Colon (tissue), 2 donors: ENCODE data around the gene KNOP1.

Experiments
- FAIRE-seq: peaks from 2 replicates; lab custom pipeline; 2012; peaks lifted over from hg19 to GRCh38; lab: Jason Lieb, UNC
- donor health status: control.
- donor health status: control.

The KNOP1 gene

DNA sequence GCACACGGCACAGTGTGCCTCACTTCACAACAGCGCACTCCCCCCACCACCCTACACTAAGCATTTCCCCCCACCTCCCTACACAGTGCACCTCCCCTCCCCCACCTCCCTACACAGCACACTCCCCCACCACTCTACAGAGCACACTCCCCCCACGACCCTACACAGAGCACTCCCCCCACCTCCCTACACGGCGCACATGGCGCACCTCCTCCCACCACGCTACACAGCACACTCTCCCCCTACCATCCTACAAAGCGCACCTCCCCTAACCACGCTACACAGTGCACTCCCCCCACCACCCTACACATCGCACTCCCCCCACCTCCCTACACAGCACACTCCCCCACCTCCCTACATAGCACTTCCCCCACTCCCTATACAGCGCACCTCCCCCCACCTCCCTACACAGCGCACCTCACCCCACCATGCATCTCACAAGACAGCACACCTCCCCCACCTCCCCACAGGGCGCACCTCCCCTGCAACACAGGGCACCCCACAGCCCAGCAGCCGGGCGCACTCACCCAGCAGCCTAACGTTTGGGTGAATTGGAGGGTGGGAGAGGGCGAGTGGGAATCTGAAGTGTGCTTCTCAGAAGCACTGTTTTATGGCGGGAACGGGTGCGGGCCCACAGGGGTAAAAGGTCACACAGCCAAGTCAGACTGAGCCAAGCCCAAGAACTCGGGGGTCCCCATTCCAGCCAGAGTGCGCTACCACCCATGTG lies 10.3 kb downstream of the KNOP1 start:
- FAIRE-seq: no peak

DNA sequence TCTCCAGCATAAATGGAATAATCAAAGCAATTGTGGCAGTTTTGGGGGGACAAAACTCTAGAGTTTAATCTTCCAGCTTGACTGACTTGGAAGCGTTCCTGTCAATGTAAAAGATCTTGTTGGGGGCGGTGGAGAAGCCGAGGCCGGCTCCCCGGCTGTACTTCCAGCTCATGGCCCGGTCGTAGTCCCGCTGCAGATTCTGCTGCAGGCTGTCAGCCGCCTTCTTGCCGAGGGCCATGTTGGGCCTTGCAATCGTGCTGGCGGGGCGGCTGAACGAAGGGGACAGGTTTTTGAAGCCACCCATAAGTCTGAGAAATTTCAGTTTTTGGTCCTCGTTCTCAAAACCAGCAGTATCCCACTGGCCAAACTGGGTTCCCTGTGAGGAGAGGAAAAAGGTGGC lies 11.2 kb downstream of the KNOP1 start:
- FAIRE-seq: no peak

DNA sequence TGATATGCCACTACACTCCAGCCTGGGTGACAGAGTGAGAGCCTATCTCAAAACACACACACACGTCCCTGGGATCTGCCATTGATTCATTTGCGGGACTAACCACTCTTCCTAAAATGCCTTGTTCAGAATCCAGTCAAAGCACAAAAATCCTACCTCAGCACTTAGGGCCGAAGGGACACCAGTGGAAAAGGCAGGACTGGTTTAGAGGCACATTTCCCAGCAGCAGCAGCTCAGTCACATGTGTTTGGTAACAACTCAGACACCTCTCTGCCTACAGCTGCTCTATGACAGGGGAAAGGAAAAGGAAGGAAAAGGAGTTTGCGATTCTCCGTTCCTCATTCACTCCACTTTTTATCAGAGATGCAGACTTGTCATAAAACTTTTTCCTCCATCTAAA lies 12.2 kb downstream of the KNOP1 start:
- no peak for FAIRE-seq

DNA sequence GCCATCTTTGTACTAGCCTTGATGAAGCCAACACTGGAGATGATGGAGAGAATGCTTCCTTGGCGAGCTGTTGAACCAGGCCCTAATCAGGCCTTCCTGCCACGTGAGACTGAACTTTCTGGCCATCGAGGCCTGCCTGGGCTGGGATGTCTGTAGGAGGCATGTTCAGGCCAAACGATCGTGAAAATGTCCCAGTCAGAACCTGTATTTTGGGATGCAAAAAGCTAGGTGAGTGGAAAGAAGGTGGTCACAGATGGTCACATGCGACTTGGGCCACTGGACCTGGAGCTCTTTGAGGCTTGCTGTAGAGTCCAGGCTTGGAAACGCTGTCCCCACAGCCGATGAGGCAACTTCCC lies 12.9 kb downstream of the KNOP1 start:
- FAIRE-seq: no peak

DNA sequence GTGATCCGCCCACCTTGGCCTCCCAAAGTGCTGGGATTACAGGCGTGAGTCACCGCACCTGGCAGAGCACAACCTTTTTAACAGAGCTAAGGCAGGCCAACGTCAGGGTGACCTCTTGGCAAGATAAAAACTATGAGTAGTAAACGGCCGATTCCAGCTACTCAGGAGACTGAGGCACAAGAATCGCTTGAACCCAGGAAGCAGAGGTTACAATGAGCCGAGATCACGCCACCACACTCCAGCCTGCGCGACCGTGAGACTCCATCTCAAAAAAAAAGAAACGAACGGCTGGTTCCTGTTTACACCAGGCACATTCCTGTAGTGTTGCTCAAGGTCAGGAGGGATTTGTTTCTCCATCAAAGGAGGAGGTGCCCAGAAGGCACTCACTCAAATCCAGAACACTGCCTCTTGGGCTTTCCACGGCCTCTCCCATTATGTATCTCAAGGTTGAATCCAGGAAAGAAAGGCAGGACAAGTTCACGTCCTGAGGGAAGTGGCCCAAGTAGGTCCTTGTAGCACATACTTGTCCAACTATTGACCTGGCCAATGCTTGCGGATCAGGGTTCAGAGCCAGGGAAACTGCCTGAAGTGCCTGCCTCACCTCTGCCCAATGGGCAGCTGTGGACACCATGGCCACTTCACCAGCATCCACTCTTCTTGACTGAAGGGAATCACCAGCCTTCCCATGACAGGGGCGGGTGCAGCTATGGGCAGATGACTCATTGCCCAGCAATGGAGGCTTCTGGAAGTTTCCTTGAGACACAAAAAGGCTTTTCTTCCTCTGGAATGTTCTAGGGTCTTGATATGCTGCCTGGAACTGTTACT lies 13.5 kb downstream of the KNOP1 start:
- FAIRE-seq: no peak

DNA sequence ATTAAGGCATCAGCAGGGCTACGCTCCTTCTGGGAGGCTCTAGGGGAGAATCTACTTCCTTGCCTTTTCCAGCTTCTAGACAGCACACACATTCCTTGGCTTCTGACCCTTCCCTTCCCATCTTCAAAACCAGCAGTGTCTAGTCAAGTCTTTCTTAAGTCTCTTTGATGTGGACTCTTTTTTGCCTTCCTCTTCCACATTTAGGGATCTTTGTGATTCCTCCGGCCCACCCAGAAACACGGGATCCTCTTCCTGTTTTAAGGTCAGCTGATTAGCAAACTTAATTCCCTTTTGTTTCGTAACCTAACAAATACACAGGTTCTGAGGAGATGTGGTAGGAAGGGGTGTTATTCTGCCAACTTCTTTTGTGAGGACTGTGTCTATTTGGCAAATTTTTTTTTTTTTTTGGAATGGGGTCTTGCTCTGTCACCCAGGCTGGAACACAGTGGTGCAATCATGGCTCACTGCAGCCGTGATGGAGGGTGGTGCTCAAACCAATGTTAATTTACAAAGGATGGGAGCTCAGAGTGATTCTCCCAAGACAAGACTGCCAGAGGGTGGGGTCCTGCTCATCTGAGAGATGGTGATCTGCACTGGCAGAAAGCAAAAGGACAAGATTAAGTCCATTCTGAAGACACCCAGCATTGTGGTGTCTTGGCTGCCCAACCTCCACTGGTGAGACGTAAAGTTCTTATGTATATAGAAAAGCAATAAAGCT lies 14.7 kb downstream of the KNOP1 start:
- no peak for FAIRE-seq

DNA sequence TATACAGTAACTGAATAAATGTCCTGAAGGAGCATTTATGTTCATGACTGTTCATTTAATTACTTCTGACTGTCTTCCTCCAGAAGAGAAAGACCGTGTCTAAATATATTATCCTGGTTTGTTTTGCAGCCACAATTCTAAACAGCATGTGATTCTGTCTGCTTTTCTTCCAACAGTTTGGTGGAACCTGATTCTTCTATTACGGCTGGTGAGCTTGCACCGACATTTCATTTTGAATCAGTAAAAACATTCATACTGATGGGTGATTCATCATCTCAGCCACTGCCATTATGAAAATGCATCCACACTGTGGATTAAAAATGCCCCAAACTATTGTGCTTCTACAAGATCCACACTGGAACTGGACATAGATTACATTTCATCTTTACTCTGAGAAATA lies 16.9 kb downstream of the KNOP1 start:
- FAIRE-seq: no peak

DNA sequence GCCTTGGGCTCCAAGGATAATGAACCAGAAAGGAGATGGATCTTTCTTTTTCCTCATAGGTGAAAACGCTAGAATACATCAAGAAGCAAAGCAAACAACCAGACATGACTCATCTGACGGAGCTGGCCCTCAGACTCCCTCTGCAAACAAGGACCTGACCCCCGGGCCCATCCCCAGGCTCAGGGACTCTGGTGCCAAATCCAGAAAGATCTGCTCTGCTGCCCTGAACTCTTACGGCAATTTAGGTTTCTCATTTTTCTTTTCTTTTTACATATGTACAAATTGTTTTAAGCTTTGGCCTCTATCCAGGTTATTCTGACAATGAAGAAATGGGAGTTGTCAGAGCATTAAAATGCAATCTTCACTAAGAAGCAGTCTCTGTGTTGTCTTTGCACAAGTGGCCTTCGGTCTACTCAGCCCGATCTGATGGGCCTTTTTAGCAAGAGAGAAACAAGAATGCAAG lies 17.7 kb downstream of the KNOP1 start:
- FAIRE-seq: no peak

DNA sequence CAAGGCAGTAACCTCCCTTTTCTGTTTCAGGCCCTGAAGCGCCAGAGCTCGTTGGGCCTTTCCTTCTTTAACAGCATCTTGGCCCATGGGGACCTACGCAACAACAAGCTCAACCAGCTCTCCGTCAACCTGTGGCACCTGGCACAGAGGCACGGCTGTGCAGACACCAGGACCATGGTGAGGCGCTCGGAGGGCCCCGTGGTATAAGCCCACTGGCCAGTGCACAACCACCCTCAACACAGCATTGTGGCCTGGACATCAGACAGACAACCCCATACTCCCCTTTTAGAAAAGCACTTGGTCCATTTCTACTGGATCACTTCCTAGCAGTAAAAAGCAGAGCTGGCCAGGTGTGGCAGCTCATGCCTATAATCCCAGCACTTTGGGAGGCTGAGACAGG lies 18.6 kb downstream of the KNOP1 start:
- no peak for FAIRE-seq

DNA sequence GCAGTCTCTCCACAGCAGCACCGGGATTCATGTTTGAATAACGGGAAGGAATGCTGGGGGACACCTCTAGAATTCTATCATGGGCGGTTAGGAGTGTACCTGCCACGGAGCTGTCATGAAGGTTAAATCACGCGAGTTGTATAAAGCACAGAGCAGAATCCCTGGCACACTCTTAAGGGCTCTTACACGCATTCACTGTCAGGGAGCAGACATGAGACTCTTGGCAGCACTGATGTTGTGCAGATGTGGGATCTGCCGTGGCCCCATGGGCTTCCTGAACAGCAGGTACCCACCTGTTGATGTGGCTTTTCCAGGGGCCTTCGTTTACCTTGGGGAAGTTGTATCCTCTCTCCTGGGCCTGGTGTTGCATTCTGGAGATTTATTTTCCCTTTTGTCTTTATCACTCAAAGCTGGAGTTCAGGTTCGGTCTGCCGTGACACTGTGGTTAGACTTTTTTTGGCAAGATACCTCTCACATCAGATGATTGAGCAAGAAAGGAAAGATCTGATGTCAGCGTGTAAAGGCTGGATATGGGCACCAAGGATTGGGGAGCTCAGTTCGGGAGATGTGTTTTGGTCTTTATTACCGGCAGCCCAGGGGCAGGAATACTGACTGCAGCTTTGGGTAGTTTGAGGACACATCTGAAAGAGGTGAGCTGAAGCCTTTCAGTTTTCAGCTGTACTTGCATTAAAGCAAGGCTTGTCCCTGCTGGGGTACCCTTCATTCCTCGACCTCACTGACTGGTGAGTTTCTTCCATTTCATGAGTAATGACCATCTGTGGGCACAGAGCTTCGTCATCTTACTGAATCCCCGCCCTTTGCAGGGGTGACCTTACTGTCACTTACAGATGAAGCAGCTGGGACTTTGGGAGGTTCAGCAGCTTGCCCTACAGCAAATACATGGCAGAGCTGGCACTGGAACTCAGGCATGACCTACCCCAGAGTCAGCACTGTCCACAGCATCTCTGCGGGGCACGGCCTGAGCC lies 19.3 kb downstream of the KNOP1 start:
- no peak for FAIRE-seq

DNA sequence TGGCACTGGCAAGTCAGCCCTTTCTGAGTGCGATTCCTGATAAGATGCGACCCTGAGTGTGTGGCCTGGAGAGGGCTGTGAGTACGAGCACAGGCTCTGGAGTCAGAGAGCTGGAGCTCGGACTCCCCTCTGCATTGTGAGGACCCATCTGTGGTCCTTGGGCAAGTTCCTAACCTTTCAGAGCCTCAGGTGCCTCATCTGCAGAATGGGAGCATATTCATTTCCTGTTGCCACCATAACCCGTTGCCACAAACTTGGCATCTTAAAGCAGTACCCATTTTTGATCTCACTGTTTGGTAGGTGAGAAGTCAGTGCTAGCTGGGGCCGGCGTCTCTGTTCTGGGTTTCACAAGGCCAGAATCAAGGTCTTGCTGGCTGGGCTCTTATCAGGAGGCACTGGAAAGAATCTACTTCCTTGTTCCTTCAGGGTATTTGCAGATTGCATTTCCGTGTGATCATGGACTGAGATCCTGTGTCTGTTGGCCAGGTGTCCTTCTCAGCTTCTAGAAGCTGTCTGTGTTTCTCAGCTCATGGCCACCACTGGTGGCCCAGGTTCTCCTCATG lies 20.2 kb downstream of the KNOP1 start:
- FAIRE-seq: no peak

DNA sequence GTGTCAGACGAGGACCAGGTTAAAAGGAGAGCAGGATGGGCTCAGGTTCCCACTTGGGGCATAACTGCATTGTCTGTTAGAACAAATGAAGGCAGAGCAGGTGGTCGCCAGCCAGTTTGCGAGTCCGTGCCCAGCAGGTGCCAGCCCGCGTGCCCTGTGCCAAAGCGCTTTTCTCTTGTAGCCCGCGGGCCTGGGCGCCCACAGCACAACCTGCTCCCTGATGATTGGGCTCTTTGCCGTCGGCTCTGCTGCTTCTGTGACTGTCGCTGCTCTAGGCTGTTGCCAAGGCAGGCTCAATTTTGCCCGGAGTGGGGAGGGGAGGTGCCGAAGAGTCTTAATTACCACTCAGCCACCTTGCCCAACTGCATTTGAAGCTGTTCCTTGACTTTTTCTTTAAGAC lies 21.1 kb downstream of the KNOP1 start:
- FAIRE-seq: no peak

DNA sequence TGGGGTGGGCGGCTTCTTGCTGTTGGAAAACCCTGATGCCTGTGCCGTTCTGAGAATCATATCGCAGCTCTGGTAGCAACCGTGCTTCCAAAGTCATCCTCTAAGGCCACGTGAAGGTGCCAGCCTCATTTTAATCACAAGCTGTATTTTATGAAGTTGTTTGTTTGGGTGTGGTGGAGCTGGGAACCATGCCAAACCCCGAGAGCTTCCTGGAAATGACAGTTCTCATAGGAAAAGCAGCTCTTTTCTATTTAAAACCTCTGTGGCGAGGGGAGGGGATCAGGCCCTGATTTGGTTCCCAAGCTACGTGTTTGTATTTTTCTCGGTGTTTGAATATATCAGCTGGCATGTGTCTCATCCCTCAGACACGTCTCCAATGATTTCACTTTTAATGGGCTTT lies 21.7 kb downstream of the KNOP1 start:
- FAIRE-seq: no peak

DNA sequence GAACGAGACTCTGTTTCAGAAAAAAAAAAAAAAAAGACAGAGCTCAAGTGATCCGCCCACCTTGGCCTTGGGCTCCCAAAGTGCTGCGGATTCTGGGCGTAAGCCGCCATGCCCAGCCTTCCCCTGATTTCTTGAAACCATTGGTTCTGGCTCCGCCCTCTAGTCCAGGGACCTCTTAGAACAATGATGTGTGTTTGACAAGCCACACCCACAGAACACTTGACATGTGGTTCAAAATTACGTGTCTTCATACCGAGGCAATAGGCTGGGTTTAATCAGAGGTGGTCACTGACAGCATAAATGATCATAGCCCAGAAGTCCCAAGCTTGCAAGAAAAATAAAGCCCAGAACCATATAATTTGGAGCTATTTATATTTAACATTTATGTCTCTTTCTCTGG lies 23.0 kb downstream of the KNOP1 start:
- FAIRE-seq: no peak

DNA sequence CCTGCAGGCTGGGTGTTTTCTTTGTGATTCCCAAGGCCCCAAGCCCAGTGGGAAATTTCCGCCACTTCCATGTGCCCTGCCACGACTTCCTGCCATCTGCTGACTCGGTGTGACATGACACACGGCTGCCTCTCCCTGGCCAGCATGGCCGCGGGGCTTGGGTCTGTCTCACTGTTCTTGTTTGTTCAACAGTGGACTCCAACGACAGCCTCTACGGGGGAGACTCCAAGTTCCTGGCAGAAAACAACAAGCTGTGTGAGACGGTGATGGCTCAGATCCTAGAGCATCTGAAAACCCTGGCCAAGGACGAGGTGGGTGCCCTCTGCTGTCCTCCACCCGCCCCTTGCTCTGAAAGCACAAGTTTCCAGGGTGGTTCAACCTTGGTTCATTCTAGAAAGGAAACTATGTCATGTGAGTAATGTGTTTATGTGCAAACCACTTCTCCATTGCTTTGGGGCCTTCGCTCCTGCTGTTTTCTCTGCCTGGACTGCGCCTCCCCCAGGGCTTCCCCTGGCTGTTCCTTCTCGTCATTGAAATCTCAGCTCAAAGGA lies 26.8 kb downstream of the KNOP1 start:
- no peak for FAIRE-seq

DNA sequence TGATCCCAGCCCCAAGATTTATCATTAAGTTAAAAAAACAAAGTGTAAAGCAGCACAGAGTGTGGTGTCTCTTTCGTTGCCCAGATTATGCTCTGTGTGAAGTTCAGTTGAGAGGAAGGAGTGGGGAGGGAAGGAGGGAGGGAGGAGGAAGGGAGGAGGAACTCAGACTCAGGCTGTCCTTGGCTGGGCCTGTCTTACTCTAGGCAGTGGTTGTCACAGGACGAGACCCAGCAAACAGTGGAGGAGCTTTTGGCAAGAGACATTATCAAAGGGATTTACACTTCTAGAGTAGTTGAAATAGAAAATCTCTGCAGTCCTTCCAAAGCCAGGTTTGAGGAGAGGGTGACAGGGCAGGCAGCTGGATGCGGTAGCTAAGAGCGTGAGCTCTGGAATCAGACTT lies 27.8 kb downstream of the KNOP1 start:
- no peak for FAIRE-seq

DNA sequence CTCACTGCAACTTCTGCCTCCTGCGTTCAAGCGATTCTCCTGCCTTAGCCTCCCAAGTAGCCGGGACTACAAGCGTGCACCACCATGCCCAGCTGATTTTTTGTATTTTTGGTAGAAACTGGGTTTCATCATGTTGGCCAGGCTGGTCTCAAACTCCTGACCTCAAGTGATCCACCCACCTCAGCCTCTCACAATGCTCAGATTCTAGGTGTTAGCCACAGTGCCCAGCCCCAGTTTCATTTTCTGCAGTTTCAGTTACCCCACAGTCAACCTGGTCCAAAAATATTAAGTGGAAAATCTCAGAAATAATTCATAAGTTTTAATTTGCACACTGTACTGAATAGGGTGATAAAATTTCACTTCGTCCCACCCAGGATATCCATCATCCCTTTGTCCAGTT lies 28.7 kb downstream of the KNOP1 start:
- no peak for FAIRE-seq

DNA sequence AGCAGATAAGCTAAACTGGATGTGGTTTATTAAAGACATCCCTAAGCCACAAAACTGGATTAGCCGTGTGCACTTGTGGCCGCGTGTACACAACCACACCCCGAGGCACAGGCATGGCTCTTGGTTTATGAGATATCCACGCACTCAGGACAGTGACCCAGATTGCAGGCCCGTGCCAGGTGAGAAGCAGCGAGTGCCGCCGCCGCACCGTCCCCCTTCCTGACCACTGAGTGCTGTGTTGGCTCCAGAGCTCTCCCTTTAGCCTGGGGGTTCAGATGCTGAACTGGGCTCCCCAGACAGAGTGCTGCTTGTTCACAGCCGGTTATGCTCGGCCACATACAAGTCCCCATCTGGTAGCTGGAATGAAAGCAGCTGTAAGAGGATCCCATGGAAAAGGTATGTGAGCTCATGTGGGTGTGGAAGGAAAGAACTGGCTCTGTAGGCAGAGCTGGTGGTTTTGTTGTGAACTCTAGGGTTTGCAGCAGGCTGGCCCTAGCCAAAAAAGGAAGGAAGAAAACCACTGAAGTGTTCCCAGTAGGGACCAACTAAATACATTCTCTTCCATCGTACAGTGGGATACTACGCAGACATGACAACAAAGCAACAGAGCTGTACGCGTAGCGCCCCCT lies 29.5 kb downstream of the KNOP1 start:
- no peak for FAIRE-seq

DNA sequence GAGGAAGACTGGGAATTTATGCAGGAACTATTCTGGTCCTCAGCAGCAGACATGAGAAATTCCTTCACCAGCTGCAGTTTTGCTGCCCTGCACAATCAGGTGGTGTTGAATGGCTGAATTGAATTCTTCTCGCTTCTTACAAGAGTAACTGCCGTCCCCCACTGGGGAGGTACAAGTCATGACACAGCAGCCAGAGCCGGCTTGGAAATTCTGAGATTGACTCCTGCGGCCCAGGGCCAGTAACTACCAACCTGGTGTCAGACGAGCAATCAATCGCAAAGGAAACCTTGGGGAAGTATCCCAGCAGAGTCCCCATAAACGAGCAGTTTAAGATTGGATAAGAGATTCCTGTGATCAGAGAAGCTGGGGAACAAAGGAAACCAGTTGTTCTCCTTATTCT lies 30.7 kb downstream of the KNOP1 start:
- FAIRE-seq: no peak

DNA sequence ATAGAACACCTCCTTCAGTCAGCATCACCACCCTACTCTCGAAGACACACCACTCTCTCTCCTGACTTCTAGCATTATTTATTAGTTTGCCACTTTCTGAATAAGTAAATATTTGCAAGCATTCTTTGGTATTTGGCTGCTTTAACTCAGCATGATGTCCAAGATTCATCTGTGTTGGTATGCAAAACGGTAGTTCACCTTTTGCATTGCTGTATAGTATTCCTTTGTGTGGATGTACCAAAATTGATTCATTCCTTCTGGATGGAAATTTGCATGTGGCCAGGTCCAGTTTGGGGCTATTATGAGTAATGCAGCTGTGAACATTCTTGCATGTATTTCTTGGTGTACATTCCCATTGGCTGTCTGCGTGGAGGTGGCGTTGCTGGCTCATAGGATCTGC lies 32.9 kb downstream of the KNOP1 start:
- FAIRE-seq: no peak
